Skeletal muscle satellite cell (primary cell): ENCODE data around the gene PTBP1. TPM values are rescaled to one million over a fixed set of nuclear protein-coding genes. Genes with fewer than 3 reads are reported as not detected.
A peak's percentile ranks its signal among the peaks of the same experiment; 100 is the strongest.

ENCODE experiments used
- H3K27me3 ChIP-seq: 2 replicates; pipeline ENCODE4 v1.7.0; 2013; ENCODE audit warnings: low read length; ENCODE audit not compliant: control insufficient read depth, insufficient read depth
- H3K36me3 ChIP-seq: 2 replicates; pipeline ENCODE4 v1.7.0; 2013; ENCODE audit warnings: mild to moderate bottlenecking, control low read depth, low read length; ENCODE audit not compliant: insufficient read depth
- H3K4me1 ChIP-seq: 2 replicates; pipeline ENCODE4 v1.7.0; 2013; ENCODE audit warnings: low read length; ENCODE audit not compliant: control insufficient read depth, insufficient read depth
- H3K4me2 ChIP-seq: 2 replicates; pipeline ENCODE4 v1.7.0; 2013; ENCODE audit warnings: mild to moderate bottlenecking, low read length
- H3K4me3 ChIP-seq: 2 replicates; pipeline ENCODE4 v1.7.0; 2013; ENCODE audit warnings: low read length
- H3K9ac ChIP-seq: 2 replicates; pipeline ENCODE4 v1.7.0; 2013; ENCODE audit warnings: mild to moderate bottlenecking, low read depth, low read length, moderate library complexity
- H3K9me3 ChIP-seq: replicated peaks from 2 replicates; pipeline ENCODE4 v1.7.0; 2013; ENCODE audit warnings: mild to moderate bottlenecking, control low read depth, low read length
- small RNA-seq: library from RNA; depleted of rRNA; stranded (forward); fragments of <200 nt; gene quantifications from one replicate; pipeline ENCODE3, GENCODE V24; 2012

The PTBP1 gene

DNA sequence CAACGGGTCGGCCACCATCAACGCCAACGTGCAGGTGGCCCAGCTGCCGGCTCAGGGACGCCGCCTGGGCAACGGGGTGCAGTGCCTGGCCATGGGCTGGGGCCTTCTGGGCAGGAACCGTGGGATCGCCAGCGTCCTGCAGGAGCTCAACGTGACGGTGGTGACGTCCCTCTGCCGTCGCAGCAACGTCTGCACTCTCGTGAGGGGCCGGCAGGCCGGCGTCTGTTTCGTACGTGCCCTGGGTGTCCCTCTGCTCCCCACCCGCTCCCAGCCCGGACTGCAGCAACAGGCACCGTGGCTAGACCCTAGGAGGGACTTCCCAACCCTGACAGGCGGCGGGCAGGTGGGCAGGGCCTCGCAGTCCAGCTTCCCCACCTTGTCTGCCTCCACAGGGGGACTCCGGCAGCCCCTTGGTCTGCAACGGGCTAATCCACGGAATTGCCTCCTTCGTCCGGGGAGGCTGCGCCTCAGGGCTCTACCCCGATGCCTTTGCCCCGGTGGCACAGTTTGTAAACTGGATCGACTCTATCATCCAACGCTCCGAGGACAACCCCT, 58.4 kb downstream of the PTBP1 start:
- no peaks in the 10 kb centered on the region for H3K36me3 ChIP-seq
- peaks cover 13% of the 10 kb centered on the region for H3K27me3 ChIP-seq
- H3K9ac ChIP-seq = no peak overlapping the region
- no peak overlapping the region for H3K4me3 ChIP-seq
- H3K4me1 ChIP-seq = peaks cover 10% of the 10 kb centered on the region
- H3K4me2 ChIP-seq = no peak overlapping the region
- no peaks in the 10 kb centered on the region for H3K9me3 ChIP-seq

- H3K4me3 ChIP-seq = no peak overlapping the region
Measured at GRCh38 chr19:858284-858683, 61.0 kb downstream of the PTBP1 start.

DNA sequence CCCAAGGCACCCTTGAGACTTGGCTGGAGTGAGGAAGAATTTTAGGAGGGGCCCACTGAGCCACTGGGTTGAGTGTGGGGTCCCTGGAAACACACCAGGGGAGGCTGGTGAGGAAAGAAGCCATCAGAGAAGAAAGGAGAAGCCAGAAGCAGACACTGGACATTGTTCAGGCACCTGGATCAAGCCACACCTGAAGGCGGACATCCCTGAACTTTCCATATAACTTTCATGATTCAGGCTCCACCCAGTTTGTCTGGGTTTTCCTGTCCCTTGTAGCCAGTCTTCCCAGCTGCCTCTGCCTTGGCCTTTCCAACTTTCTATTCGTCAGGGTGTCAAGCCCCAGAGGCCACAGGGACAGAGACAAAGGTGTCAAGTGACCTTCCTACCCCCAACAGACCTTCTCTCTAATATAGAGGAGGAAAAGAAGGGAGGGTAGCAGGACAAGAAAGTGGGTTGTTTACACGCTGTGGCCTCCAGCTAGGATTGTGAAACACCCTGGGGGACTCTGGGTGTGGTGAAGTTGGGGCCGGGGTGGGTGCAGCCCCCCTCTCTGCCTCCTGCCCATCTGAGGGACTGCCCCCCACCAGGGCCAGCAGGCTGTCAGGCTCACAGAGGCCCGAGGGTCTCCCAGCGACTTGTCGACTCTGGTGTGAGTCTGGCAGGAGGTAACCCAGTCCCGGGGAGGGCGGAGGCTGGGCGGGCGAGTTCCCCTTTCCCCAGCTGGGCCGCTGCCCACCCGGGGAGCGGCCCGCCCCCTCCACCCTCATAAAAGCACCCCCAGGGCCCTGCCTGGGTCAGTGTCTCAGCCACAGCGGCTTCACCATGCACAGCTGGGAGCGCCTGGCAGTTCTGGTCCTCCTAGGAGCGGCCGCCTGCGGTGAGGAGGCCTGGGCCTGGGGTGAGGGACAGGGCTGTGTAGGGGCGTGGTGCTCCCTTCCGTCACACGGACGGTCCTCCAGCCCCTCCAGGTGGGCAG, 61.9 kb downstream of the PTBP1 start, which contains the start of gene CFD:
CFD (plus strand) TSS at position 797 of the 976 bp plus-strand sequence; CDS start at position 823, 26 bp downstream.
- Histone ChIP-seq H3K9ac (no peak within 1 kb of the TSS), H3K27me3 (peaks cover 9% of the 10 kb centered on the region), H3K36me3 (no peaks in the 10 kb centered on the region), H3K4me2 (peak within 1 kb of the TSS; percentile 76), H3K4me1 (peaks cover 6% of the 10 kb centered on the region), H3K9me3 (no peaks in the 10 kb centered on the region), H3K4me3 (peak within 1 kb of the TSS; percentile 55)

More at GRCh38 chr19:858284-858683, 61.0 kb downstream of the PTBP1 start:
- peaks cover 9% of the 10 kb centered on the region for H3K27me3 ChIP-seq
- no peak overlapping the region for H3K4me2 ChIP-seq
- H3K9me3 ChIP-seq = no peaks in the 10 kb centered on the region
- H3K9ac ChIP-seq = no peak overlapping the region
- peaks cover 6% of the 10 kb centered on the region for H3K4me1 ChIP-seq
- H3K36me3 ChIP-seq = no peaks in the 10 kb centered on the region

GRCh38 chr19:861141-861755, 64.0 kb downstream of the PTBP1 start:
- Histone ChIP-seq H3K4me3 (no peak overlapping the region), H3K27me3 (peaks cover 9% of the 10 kb centered on the region), H3K36me3 (no peaks in the 10 kb centered on the region), H3K4me1 (peaks cover 6% of the 10 kb centered on the region), H3K4me2 (no peak overlapping the region), H3K9ac (no peak overlapping the region), H3K9me3 (no peaks in the 10 kb centered on the region)

Small RNA genes lying within 50 kb of the gene (small RNA-seq; reads per million reads assigned to genes)
- not detected for gene MIR3187
